ENCODE results near the gene DISP3.

GRCh38 chr1:11471473-11471872 is 7.5 kb upstream of the DISP3 start:
- TF ChIP-seq ZNF274 (IDR thresholded peaks at IDR 0.05; ENCODE audit: low read depth, low read length) (no peak), YY1 (IDR thresholded peaks at IDR 0.05; ENCODE audit: insufficient read depth, insufficient read length) (no peak)

Measured in NT2/D1 (cell line).